Epithelial cell of proximal tubule (primary cell): Measurements from ENCODE around the gene RTL10. TPM values are rescaled to one million over a fixed set of nuclear protein-coding genes. Genes with fewer than 3 reads are reported as not detected.

Experiments
- DNase-seq: peaks from one replicate; pipeline ENCODE4 v3.0.0-alpha.2; 2011; ENCODE audit warnings: low read depth
- H3K4me3 ChIP-seq: 2 replicates; pipeline ENCODE4 v1.5.1; 2011; ENCODE audit warnings: low read depth, mild to moderate bottlenecking, low read length
- total RNA-seq: library from RNA; depleted of rRNA; stranded (reverse); fragments of >200 nt; gene quantifications from 2 replicates; pipeline ENCODE4 v1.2.3, GENCODE V29; 2015
- TF ChIP-seq, protein P1 (sequence below): conservative IDR thresholded peaks from 2 replicates; pipeline ENCODE4 v1.5.1; 2012; ENCODE audit warnings: low read depth, mild to moderate bottlenecking, low read length

RTL10 gene
- total RNA-seq, 1 donor from 2014 or later: 15.9 TPM

DNA sequence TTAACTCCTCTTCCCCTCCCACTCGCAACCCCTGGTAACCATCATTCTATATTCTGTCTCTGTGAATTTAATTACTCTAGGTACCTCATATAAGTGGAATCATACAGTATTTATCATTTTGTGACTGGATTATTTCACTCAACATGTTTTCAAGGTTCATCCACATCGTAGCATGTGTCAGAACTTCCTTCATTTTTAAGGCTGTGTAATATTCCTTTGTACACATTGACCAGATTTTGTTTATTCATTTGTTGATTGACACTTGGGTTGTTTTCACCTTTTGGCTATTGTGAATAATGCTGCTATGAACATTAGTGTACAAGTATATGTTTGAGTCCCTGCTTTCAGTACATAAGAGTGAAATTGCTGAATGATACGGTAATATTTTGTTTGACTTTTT, 2.7 kb upstream of the RTL10 start:
- TF ChIP-seq, protein P1, sequence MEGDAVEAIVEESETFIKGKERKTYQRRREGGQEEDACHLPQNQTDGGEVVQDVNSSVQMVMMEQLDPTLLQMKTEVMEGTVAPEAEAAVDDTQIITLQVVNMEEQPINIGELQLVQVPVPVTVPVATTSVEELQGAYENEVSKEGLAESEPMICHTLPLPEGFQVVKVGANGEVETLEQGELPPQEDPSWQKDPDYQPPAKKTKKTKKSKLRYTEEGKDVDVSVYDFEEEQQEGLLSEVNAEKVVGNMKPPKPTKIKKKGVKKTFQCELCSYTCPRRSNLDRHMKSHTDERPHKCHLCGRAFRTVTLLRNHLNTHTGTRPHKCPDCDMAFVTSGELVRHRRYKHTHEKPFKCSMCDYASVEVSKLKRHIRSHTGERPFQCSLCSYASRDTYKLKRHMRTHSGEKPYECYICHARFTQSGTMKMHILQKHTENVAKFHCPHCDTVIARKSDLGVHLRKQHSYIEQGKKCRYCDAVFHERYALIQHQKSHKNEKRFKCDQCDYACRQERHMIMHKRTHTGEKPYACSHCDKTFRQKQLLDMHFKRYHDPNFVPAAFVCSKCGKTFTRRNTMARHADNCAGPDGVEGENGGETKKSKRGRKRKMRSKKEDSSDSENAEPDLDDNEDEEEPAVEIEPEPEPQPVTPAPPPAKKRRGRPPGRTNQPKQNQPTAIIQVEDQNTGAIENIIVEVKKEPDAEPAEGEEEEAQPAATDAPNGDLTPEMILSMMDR: no peak
- H3K4me3 ChIP-seq: no peak overlapping the region
- no peak for DNase-seq

DNA sequence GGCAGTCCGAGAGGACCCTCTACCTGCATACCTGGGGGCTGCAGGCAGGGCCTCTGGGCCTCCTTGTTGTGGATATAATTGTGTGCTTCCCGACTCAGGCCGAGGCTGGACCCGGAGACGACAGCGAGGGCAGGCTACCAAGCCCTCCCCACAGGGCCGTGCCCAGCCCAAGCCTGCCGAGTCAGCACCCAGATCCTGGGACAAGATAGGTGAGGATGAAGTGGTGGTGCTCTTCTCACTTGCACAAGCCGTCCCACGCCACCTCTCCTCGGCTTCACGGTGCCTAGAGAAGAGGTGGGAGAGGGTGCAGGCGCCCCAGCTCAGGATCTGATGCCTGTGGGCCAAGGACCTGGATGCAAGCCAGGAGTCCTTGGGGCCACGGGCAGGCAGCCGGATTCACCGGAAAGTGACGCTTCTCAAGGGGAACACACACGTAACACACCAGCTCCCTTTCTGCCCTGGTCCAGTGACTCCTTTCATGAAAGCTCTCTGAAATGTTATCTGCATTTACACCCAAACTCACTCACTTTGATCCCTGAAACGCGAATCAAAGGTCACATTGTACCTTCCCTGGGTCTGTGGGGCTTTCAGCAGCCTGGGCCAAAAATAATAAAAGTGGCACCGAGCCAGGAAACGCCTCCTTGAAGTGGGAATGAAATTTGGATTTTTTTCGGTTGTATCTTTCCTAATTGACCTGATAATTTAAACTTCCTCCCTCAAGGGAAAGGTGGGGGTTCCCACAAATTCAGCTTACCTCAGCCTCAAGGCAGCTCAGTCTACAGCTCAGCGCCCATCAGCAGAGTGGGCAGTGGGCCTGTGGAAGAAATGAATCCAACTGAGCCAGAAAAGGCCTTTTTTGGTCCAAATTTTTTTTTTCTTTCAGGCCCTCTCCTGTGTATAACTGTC, 1.1 kb upstream of the RTL10 start:
- TF ChIP-seq, protein P1: no peak
- no peak for DNase-seq
- peak overlapping the region; percentile 94 for H3K4me3 ChIP-seq

DNA sequence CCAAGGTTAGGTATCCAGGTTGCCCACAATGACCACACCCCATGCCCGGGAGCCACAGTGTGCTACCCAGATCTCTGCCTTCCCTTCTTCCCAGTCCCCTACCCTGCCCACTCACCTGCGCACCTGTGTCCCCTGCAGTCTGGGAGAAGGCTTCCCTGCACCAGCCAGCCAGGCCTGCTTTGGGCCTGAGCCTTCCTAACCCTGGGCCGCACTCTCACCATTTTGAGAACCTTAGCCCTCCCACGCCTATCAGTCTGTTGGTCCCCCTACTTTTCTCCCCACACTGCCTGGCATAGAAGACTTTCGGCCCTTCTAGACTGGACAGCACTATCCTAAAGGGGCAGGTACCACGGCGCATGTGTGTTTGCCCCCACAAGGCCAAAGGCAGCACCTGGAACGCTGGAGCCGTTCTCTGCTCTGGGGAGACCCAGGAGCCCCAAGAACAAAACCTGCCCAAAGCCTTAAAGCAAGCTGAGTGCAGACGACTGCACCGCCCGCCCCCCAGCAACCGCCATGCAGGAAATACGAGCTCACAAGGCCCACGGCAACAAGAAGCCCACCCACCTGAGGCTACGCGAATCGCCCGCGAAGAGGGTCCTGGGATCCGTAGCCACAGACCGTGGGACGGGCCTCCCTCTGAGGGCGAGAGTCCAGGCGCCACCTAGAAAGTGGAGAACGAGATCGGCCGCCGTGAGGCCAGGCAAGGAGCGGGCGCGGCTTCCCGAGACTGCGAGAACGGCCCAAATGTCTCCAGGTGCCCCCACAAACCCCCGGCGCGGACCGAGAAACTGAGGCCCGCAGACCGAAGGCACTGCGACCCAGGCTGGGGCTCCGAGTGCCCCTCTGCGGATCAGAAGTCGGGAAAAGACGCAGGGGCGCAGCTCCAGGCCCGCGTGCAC, 546 bp downstream of the RTL10 start:
- TF ChIP-seq, protein P1: no peak
- peak overlapping the region; percentile 94 for H3K4me3 ChIP-seq
- no peak for DNase-seq

DNA sequence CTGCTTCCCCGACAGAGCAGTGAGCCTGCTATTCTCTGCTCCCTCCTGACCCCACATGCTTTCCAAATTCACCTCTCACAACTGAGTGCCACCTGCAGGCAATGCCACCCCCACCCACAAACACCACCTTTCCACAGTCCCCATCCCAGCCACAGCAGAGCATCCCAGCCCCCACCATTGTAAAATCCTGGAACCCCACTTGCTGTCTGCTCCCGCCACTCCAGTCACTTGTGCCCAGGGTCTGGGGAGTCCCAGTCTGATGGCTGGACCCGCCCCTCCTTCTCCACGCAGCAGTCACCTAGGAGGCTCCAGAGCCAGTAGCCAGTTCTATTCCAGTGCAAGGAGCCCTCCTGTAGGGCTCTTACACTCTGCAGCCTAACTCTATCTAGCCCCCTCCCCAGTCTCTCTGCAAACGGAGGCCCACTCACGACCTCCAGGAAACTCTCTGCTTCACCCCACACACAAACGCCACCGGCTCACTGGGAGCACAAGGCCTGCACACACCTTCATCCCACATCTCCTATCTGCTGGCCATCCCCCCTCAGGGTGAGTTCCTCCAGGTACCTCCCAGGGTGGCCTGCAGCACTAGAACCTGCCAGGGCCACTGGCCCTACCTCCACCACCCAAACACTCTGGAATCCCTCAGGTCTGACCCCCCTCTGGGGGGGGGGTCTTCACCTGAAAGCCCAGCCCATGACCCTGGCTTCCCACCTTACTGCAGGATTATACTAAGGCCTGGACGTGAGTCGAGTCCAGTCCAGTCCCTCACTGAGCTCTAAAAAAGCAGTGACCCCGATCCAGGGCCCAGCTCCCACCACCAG, 1.4 kb downstream of the RTL10 start:
- H3K4me3 ChIP-seq: peak overlapping the region; percentile 94
- TF ChIP-seq, protein P1: no peak
- no peak for DNase-seq

DNA sequence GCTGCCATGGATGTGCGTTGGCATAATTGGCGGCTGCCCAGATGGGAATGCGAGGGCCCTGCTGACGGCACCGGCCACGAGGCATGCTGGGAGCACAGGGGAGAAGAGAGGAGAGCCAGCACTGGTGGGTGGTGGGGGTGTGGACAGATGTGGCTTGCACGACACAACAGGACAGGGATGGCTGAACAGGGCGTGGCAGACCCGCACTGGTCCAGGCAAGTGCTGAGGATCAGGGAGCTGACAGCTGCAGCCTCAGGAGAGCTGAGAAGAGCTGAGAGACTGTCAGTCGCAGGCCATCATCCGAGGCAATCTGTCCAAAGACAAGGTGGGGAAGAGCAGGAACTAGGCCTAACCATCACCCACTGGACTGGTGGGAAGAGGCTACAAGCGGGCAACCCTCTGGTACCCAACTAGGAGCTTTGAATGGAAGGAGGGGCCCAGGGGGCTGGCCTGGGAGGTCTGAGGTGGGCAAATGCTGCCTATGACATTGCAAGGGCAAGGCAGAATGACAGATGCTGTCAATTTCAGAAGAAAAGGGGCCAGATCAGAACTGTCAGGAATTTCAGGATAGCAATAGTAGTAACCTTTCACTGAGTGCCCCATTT, 2.4 kb downstream of the RTL10 start:
- TF ChIP-seq, protein P1: no peak
- no peak overlapping the region for H3K4me3 ChIP-seq
- DNase-seq: no peak
